Measurements from ENCODE around the gene FCGR1A.
"Not testable (repeated sequence)": the region's sequence is repeated elsewhere in the genome, so short reads cannot be mapped to it uniquely, and the experiment has no call there.

FCGR1A gene

DNA sequence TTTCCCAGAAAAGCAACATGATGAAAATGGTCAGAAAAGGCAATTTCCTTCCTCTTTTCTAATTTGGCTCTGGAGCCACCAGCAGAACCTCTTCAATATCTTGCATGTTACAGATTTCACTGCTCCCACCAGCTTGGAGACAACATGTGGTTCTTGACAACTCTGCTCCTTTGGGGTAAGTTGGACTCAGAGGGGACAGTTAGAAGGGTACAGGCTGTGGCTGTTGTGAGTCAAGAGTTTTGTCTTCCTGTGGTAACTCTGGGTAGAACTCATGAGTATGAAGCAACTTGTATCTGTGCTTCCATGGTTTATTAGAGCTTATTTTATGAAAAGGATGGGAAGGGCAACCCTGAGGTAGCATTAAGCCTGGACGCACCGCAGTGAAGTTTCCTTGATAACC lies at the start of gene FCGR1A:
Gene FCGR1A (plus strand): TSS at position 95 of the 400 bp plus-strand sequence. CDS start 50 bp downstream, at position 145.
- H3K4me3 ChIP-seq (ENCODE audit: low read depth, low read length), result not testable (repeated sequence)

DNA sequence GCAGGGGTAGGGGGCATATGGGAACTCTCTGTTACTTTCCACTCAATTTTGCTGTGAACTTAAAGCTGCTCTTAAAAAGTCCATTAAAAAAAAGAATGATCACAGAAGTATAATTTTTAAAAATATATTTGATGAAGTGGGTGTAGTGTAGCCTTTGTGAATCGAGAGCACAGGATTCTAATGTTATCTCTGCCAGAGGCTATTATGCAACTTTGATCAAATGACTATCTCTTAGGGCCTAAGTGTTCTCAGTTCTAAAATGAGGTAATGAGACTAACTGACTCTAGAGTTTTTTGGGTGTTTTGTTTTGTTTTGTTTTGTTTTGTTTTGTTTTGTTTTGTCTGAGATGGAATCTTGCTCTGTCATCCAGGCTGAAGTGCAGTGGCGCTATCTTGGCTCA lies 49.7 kb upstream of the FCGR1A start:
- not testable (repeated sequence) for H3K4me3 ChIP-seq (ENCODE audit: low read depth, low read length); DNase-seq (ENCODE audit: low read depth)

More for the DNA sequence above, at the start of gene FCGR1A:
- not testable (repeated sequence) for DNase-seq (ENCODE audit: low read depth)

- H3K4me3 ChIP-seq (ENCODE audit: low read depth, low read length); DNase-seq (ENCODE audit: low read depth): not testable (repeated sequence)
Observed at GRCh38 chr1:149734692-149735091, 47.8 kb upstream of the FCGR1A start.

DNA sequence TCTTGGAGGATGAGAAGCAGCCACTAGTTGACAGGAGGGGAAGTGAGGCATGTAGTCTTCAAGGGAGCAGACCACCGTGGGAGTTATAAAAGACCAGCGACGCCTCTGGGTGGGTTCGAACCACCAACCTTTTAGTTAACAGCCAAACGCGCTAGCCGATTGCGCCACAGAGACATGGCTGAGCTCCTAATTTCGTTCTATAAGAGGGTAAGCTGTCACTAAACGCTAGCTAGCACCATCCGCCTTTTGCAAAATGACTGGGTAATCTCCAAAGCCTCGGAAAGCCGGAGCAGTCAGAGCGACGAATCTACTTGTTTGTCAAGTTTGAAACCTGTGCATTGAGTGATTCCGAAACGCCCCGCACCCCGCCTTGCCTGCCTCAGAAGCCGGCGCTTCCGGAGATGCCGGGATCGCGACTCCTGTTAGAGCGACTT lies 42.3 kb upstream of the FCGR1A start:
- DNase-seq (ENCODE audit: low read depth); H3K4me3 ChIP-seq (ENCODE audit: low read depth, low read length): not testable (repeated sequence)

DNA sequence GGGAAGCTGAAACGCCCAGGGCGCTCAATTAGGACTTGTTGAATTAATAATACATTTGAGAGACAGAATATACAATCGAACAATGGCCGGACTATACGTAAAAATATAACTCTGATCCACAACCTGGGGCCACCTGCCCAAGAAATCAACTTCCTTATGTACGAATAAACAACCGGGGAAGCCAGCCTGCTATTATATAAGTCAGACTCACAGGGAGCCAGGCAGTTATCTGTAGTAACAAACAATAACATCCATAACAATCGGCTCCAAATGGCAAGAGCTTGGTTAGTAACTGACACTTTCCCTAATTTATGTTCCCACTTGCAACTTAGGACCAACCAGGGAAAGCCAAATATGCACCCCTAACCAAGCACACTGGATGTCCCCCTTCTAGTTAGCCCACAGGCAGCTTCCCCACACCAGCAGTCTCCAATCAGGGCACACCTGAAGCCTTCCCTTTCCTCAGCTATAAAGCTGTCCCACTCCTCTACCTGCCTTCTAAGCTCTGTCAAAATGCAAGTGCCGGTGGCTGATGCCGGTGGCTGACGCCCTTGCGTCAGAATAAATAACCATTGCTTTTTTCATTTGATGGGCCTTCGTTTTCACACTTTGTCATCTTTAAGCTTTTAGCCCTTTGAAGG lies 41.8 kb upstream of the FCGR1A start:
- not testable (repeated sequence) for H3K4me3 ChIP-seq (ENCODE audit: low read depth, low read length); DNase-seq (ENCODE audit: low read depth)

DNA sequence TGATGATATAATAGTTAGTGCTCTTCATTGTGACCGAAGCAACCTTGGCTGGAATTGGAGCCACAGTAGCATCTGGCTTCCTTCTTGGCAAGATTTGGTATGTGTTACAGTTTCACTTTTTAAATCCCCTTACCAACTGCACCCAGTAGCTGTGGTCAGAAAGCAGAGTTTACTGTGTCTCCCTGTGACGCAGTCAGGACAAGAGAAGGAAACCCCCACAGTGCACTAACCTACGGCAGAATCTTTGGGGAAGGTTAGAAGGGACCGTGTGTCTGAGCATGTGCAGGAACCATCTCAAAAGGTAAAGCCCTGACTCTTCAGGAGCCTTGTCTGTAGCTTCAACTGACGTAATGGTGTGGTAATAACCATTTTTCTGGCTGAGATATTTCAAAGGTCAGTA lies 40.6 kb upstream of the FCGR1A start:
- not testable (repeated sequence) for H3K4me3 ChIP-seq (ENCODE audit: low read depth, low read length); DNase-seq (ENCODE audit: low read depth)

DNA sequence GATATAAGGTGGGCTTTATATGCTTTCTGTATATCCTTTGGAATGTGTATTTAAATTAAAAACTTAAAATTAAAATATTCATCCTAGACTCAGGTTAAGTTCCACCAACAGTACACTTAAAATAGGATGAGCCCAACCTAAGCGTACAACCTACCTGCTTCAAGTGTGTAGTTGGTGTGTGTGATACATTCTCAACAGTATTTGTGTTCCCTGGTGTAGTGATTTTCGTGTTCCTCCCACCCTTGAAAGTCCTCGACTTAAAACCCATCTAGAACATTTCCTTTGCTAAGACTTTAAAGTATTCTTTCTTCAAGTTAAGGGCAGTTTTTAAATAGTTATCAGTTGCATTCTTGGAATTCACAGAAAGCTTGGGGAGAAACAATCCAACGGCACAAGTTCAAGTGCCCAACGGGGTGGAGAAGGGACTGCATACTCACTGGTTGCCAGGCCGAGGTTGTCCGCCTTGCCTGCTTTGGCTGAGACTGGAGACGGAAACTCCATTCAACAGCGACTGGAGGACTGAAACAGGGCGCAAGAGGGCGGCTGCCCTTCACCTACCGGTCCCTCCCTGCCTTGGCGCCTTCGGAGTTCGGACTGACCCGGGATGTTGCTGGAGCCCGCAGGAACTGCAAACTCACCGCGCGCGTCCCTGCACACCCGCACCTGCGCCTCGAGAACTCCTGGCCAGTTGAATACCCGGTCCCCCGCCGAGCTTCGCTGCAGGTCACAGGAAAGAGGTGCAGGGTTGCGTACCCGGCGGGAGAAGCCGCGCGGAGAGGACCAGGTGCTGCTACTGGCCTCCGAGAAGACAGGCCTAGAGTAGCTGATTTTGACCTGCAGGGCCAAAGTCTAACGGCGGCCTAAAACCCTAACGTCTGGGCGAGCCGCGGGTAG lies 35.8 kb upstream of the FCGR1A start:
- DNase-seq (ENCODE audit: low read depth), result not testable (repeated sequence)

DNA sequence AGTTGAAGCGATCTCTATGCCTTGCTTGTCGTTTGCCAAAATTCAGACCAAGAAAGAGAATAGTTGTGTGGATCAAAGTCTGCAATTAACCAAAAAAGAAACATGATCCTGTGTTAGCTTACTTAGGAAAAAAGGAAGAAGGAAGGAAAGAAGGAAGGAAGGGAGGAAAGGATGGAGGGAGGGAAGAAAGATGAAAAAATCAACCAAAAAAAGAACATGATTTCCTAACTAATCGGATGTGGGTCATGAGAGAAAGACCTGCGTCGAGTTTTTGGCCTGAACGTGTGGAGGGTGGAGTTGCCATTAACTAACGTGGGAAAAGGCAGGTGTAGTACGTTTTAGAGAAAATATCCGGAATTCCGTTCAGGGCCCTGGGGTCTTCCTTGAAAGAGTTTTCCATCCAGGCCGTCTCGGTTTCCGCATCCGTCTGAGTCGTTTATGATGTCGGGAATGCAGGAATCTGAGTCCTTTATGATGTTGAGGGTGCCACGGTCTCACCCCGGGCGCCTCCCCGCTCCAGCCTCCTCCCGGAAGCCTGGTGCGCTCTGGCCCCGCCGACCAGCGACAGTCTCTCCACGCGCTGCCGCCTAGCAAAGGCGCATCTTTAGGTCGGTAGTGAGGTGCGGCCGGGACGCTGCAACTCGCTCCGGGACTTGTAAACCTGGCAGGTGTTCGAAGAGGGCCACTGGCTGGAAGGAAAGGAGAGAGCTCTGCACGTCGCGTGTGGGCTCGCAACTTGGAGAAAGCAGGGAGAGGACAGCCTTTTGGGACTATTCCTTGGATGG lies 34.9 kb upstream of the FCGR1A start:
- not testable (repeated sequence) for H3K4me3 ChIP-seq (ENCODE audit: low read depth, low read length); DNase-seq (ENCODE audit: low read depth)

More for the DNA sequence above, 35.8 kb upstream of the FCGR1A start:
- H3K4me3 ChIP-seq (ENCODE audit: low read depth, low read length), result not testable (repeated sequence)

DNA sequence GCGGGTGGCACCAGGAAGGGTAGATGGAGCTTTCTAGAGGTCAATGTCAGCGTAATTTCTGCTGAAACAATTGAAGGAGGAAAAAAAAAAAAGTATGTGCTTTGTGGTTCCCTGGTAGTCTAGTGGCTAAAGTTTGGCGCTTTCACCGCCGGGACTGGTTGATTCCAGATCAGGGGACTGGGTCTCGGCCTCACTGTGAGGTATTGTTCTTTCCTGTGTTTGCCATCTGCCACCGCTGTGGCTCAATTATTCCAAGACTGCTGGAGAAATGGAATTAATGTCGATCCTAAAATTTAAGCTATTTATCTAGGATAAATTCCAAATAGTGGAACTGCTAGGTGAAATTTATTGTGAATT lies 34.4 kb upstream of the FCGR1A start:
- H3K4me3 ChIP-seq (ENCODE audit: low read depth, low read length); DNase-seq (ENCODE audit: low read depth): not testable (repeated sequence)

DNA sequence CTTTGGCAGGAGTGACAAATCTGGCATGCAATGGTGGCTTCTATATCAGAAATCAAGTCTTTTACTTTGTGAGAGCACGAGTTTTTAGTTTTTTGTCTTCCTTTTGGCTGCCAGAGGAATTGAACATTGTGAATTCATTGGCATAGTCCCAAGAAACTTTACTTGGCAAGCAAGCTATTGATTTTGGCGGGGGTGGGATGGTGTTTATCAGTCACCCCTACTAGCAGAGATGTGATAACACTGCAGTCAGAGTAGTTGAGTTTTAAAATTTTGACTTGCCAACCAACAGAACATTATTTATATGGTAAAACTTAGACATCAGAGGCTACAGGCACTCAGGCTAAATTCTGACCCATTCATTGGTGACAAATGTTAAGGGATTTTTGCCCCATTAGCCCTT lies 31.9 kb upstream of the FCGR1A start:
- not testable (repeated sequence) for H3K4me3 ChIP-seq (ENCODE audit: low read depth, low read length); DNase-seq (ENCODE audit: low read depth)

- not testable (repeated sequence) for H3K4me3 ChIP-seq (ENCODE audit: low read depth, low read length); DNase-seq (ENCODE audit: low read depth)
Observed at GRCh38 chr1:149752186-149752585, 30.3 kb upstream of the FCGR1A start.

DNA sequence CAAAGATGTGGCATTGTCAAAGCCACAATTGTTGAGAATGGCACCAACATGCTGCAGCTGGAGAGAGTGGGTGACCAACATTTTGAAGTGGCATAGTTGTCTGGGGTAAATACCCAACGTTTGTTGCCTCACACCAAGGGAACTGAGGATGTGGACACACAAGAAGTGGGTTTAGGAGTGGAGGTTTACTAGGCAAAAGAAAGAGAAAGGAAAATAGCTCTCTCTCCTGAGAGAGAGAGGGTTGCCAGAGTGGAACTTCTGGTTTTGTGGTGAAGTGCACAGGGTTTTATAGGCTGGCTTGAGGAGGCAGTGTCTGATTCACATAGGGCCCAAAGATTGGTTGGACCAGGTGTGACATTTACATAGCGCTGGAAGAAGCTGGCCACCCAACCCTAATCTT lies 29.0 kb upstream of the FCGR1A start:
- not testable (repeated sequence) for DNase-seq (ENCODE audit: low read depth); H3K4me3 ChIP-seq (ENCODE audit: low read depth, low read length)

DNA sequence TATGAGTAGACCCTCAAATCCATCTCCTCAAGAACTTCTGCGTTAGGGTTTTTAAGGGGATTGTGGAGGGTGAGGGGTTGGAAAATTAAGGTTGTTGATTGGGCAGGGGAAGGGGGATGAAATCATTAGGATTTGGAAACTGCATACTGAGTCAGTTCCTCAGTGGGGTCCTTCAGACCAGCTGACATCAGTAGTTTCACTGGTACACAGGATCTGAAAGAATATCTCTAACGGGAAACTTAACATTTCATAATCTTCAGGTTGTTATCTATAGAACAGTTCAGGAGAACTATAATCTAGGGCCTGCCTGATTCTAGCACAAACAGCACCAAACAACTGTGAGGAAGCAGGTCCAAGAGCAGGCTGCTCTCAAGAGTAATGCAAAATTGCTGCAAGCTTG lies 27.2 kb upstream of the FCGR1A start:
- H3K4me3 ChIP-seq (ENCODE audit: low read depth, low read length); DNase-seq (ENCODE audit: low read depth): not testable (repeated sequence)

DNA sequence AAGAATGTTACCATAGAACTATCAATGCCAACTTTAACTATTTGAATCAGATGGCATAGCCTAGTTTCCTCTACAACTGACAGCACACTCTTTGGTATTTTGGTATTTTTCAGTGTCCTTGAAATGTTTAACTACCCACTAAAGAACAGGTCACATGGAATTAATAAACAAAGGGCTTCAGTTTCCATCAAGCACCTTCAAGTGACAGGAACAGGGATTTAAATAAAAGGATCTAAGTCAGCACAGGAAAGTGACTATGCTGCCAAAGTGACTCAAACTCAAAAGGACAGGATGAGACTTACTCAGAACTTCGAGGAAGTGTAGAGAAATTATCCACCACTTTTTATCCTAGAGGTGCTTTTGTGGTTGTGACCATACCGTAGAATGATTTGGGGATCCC lies 20.2 kb upstream of the FCGR1A start:
- peak; percentile 1 for DNase-seq (ENCODE audit: low read depth)
- not testable (repeated sequence) for H3K4me3 ChIP-seq (ENCODE audit: low read depth, low read length)

- H3K4me3 ChIP-seq (ENCODE audit: low read depth, low read length); DNase-seq (ENCODE audit: low read depth): not testable (repeated sequence)
Observed at GRCh38 chr1:149764087-149764800, 18.2 kb upstream of the FCGR1A start.

- H3K4me3 ChIP-seq (ENCODE audit: low read depth, low read length), result not testable (repeated sequence)
Observed at GRCh38 chr1:149766241-149766640, 16.3 kb upstream of the FCGR1A start.

GRCh38 chr1:149769216-149769615 lies 13.3 kb upstream of the FCGR1A start:
- DNase-seq (ENCODE audit: low read depth); H3K4me3 ChIP-seq (ENCODE audit: low read depth, low read length): not testable (repeated sequence)

More at GRCh38 chr1:149766241-149766640, 16.3 kb upstream of the FCGR1A start:
- DNase-seq (ENCODE audit: low read depth), result not testable (repeated sequence)

DNA sequence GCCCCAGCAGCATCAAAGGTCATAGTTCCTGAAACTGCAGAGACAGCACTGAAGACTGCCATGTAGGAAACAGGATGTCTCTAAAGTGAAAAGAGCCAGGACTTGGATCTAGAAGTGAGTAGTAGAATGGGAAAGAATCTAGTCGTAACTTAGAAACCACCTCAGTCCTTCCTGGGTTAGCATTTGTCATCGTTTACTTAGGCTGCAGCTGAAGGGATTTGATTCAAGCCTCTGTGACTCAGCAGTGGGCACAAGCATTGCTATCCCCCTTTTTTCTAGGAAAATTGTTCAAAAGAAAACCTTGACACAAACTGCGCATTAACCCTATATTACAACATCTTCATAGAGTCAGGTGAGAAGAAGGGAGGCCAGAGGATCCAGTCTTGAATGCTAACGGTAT lies 11.8 kb upstream of the FCGR1A start:
- peak; percentile 3 for DNase-seq (ENCODE audit: low read depth)
- not testable (repeated sequence) for H3K4me3 ChIP-seq (ENCODE audit: low read depth, low read length)
